ENCODE results near the gene RAB3IL1. TPM values are rescaled to one million over a fixed set of nuclear protein-coding genes. Genes with fewer than 3 reads are reported as not detected.

The RAB3IL1 gene
- polyA plus RNA-seq, 3 donors: 0.13 TPM; not detected in 2

GRCh38 chr11:61886643-61887042 is 30.7 kb downstream of the RAB3IL1 start:
- DNase-seq: no peak
- no peak overlapping the region for H3K4me3 ChIP-seq (replicated peaks in 1 of 3; ENCODE audit: low read depth in 2 of 3, low read length in 3 of 3)
- peaks cover 0 to 9% of the 10 kb centered on the region in 2 donors for H3K27me3 ChIP-seq (ENCODE audit: control insufficient read depth in 2 of 2, insufficient read depth in 2 of 2, low read length in 2 of 2)
- 90% methylated on average over 3 of the region's 3 CpGs for WGBS (ENCODE audit: insufficient coverage)
- Mint-ChIP-seq H3K4me3 (no peak overlapping the region), H3K27ac (no peak overlapping the region), H3K4me1 (peaks cover 9% of the 10 kb centered on the region), H3K36me3 (no peaks in the 10 kb centered on the region), H3K9me3 (peaks cover 0 to 4% (median 2%) of the 10 kb centered on the region in 7 donors), H3K27me3 (ENCODE audit: low read depth in 3 of 3) (peaks cover 5 to 10% (median 5%) of the 10 kb centered on the region in 3 donors)
- peaks cover 10 to 13% of the 10 kb centered on the region in 2 donors for H3K4me1 ChIP-seq (ENCODE audit: control insufficient read depth in 1 of 2, insufficient read depth in 2 of 2, low read length in 2 of 2)
- H3K4me2 ChIP-seq (replicated peaks; ENCODE audit: extremely low read depth, low read length, poor library complexity, severe bottlenecking): no peak overlapping the region
- H3K9me3 ChIP-seq (replicated peaks in 1 of 2; ENCODE audit: control insufficient read depth in 1 of 2, insufficient read depth in 1 of 2, low read length in 2 of 2): no peaks in the 10 kb centered on the region
- no peak overlapping the region for H3K27ac ChIP-seq (ENCODE audit: low read depth in 1 of 2, low read length in 2 of 2)
- H3K9ac ChIP-seq (ENCODE audit: insufficient read depth, low read length, poor library complexity, severe bottlenecking): no peak overlapping the region
- no peaks in the 10 kb centered on the region for H4K20me1 ChIP-seq (ENCODE audit: insufficient read depth, low read length)
- no peaks in the 10 kb centered on the region for H3K79me2 ChIP-seq (ENCODE audit: insufficient read depth, low read length)
- intact Hi-C loops (cut with micrococcal nuclease): loop anchor here in 1 of 2 donors (10.0 kb wide), 1 partner anchor 82 kb away; no protein-coding TSS in a partner anchor
- no peak overlapping the region for H2AFZ ChIP-seq (ENCODE audit: insufficient read depth, low read depth, low read length, poor library complexity, severe bottlenecking)
- no peaks in the 10 kb centered on the region for H3K36me3 ChIP-seq (replicated peaks in 1 of 2; ENCODE audit: control insufficient read depth in 1 of 2, insufficient read depth in 2 of 2, low read length in 2 of 2)
- TF ChIP-seq, protein P1, sequence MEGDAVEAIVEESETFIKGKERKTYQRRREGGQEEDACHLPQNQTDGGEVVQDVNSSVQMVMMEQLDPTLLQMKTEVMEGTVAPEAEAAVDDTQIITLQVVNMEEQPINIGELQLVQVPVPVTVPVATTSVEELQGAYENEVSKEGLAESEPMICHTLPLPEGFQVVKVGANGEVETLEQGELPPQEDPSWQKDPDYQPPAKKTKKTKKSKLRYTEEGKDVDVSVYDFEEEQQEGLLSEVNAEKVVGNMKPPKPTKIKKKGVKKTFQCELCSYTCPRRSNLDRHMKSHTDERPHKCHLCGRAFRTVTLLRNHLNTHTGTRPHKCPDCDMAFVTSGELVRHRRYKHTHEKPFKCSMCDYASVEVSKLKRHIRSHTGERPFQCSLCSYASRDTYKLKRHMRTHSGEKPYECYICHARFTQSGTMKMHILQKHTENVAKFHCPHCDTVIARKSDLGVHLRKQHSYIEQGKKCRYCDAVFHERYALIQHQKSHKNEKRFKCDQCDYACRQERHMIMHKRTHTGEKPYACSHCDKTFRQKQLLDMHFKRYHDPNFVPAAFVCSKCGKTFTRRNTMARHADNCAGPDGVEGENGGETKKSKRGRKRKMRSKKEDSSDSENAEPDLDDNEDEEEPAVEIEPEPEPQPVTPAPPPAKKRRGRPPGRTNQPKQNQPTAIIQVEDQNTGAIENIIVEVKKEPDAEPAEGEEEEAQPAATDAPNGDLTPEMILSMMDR (IDR thresholded peaks at IDR 0.05): no peak

DNA sequence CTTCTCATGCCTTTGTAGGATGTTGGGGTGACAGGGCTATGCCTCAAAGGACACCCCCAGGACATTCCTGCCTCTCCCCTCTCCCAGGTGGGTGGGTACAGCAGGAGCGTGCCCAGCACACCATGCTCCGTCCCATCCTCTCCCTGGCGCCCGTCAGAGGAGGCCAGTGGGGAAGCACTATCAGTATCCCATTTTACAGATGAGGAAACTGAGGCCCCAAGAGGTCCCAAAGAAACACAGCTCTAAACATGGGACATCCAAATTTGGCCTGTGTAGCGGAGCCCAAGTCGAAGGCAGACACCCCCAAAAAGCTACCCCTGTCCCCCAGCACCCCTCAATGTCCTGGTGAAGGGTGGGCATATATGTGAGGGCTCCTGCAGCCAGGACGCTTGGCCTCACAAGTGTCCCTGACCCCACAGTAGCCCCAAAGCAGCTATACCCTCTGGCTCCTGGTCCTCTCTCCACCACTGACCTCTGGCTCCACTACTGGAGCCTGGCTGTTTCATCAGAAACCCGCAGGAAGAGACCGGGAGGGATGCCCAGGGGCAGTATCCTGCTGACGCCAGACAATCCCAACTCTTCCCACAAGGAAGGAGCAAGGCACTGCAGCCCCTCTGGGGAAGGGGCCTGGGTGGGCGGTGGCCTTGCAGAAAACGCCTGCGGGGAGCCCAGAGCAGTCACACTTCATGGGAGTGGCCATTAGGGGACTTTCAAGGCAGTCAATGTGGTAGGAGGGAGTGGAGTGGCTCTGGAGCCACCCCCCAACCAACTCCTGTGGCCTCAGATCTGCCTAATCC is 31.4 kb downstream of the RAB3IL1 start:
- Mint-ChIP-seq H3K9me3 (peaks cover 0 to 4% (median 2%) of the 10 kb centered on the region in 7 donors), H3K36me3 (no peaks in the 10 kb centered on the region), H3K27me3 (ENCODE audit: low read depth in 3 of 3) (peaks cover 5 to 12% (median 5%) of the 10 kb centered on the region in 3 donors), H3K4me3 (no peak overlapping the region), H3K4me1 (peaks cover 9% of the 10 kb centered on the region), H3K27ac (no peak overlapping the region)
- intact Hi-C loops (cut with micrococcal nuclease): loop anchor here in 1 of 2 donors (10.0 kb wide), 1 partner anchor 81 kb away; no protein-coding TSS in a partner anchor
- no peaks in the 10 kb centered on the region for H3K36me3 ChIP-seq (replicated peaks in 1 of 2; ENCODE audit: control insufficient read depth in 1 of 2, insufficient read depth in 2 of 2, low read length in 2 of 2)
- H4K20me1 ChIP-seq (ENCODE audit: insufficient read depth, low read length): no peaks in the 10 kb centered on the region
- WGBS (ENCODE audit: insufficient coverage): 92% methylated on average over 4 of the region's 13 CpGs
- H3K27me3 ChIP-seq (ENCODE audit: control insufficient read depth in 2 of 2, insufficient read depth in 2 of 2, low read length in 2 of 2): peaks cover 0 to 9% of the 10 kb centered on the region in 2 donors
- no peak for DNase-seq
- no peak overlapping the region for H3K4me2 ChIP-seq (replicated peaks; ENCODE audit: extremely low read depth, low read length, poor library complexity, severe bottlenecking)
- H2AFZ ChIP-seq (ENCODE audit: insufficient read depth, low read depth, low read length, poor library complexity, severe bottlenecking): no peak overlapping the region
- no peaks in the 10 kb centered on the region for H3K79me2 ChIP-seq (ENCODE audit: insufficient read depth, low read length)
- H3K4me3 ChIP-seq (replicated peaks in 1 of 3; ENCODE audit: low read depth in 2 of 3, low read length in 3 of 3): no peak overlapping the region
- peaks cover 9 to 10% of the 10 kb centered on the region in 2 donors for H3K4me1 ChIP-seq (ENCODE audit: control insufficient read depth in 1 of 2, insufficient read depth in 2 of 2, low read length in 2 of 2)
- TF ChIP-seq, protein P1 (IDR thresholded peaks at IDR 0.05): no peak
- H3K9me3 ChIP-seq (replicated peaks in 1 of 2; ENCODE audit: control insufficient read depth in 1 of 2, insufficient read depth in 1 of 2, low read length in 2 of 2): no peaks in the 10 kb centered on the region
- no peak overlapping the region for H3K27ac ChIP-seq (ENCODE audit: low read depth in 1 of 2, low read length in 2 of 2)
- H3K9ac ChIP-seq (ENCODE audit: insufficient read depth, low read length, poor library complexity, severe bottlenecking): no peak overlapping the region
